IPS DF 4.7 (cell line): ENCODE measurements around the gene VAC14.
A peak's percentile ranks its signal among the peaks of the same experiment; 100 is the strongest.
"Not testable (repeated sequence)": the region's sequence is repeated elsewhere in the genome, so short reads cannot be mapped to it uniquely, and the experiment has no call there.

Experiments
- DNase-seq: peaks from one replicate; pipeline ENCODE4 v3.0.0-alpha.2; 2013; ENCODE audit warnings: low spot score; ENCODE audit errors: extremely low read depth

Gene VAC14

DNA sequence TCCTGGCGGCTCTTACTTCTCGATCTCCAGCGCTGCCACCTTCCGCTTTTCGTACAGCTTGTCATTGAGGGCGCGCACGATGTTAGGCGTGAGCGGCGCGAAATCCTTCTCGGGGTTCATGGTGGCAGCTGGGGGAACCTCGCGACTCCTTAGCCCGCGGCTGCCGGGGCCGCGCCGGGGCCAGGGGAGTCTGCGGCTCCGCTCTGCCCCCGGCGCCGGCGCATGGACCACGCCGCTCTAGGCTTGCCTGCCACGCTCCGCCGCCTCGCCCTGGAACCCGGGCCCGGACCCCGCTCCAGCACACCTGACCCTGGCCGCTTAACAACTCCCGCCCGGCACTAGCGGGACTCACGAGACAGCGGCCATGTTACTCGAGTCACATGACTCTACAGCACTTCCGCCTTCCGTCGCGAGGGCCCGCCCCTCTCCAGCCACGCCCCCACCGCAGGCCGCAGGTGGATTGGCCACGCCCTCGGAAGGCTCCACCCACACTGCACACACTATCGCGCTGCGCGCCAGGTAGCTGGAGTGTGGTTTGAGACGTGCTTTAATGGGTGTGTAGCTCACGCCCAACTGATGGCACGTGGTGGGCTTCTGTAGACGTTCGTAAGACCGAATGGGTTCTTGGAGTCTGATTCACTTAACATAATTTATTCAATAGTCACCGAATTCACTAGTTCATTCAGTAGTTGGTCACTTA, at the start of gene VAC14:
Gene VAC14 (minus strand): TSS at position 378 of the 700 bp plus-strand sequence. CDS start 258 bp downstream, at position 120.
- DNase-seq: peak; percentile 64

DNA sequence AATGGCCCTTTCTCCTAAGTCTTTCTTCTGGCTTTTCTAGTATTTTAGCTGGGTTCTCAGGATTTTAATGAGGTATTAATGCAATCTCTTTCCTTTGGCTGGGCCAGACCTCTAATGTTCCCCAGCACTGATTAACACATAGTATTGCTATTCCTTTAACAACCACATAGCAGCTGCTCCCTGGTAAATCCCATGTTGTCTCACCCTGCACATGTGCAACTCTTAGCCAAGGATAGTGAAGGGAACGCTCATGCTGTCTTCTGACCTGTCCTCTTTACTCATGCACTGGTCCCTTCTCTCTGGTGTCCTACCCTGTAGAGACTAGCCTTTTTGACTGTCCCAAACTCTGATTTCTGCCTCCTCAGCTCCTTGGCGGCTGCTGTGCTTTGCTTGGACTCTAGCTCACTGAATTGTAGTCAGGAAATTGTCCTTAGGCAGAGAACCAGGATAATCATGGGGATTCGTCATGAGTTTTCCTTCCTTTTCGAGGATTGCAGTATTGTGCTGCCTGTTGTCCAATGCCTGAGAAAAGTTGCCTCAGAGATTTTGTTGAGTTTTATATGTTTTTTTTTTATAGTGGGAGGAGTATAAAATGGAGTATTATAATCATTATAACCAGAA, 22.6 kb upstream of the VAC14 start:
- not testable (repeated sequence) for DNase-seq

DNA sequence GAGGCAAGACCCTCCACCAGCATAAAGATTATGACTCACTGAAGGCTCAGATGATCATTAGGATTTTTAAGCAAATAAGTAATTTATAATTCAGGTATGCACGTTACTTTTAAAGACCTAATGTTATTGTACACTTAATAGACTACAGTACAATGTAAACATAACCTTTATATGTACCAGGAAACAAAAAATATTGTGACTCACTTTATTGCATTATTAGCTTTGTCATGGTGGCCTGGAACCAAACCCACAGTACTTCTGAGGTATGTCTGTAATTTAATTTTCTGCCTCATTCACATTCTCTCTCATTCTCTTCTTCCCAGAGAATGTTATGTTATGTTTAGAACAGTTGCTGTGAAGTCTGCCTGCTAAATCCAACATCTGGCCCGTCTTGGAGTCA, 21.8 kb upstream of the VAC14 start:
- DNase-seq: not testable (repeated sequence)

DNA sequence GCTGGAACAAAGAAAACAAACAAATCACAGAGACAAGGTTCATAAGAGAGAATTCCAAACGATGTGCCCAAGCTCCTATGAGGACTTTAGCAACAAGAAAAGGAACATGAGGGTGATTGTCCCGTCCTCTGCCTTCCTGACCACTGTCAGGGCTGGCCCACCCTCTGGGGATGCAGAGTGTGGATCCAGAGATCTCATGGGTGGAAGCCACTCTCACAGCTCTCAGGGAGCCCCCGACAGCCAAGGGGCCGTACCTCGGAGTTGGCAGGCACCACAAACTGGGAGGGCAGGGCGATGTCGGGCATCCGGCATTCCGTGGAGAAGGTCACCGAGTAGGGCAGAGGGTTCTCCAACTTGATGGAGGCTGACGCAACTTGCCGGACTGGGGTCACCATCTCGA, 17.1 kb upstream of the VAC14 start:
- DNase-seq: not testable (repeated sequence)

DNA sequence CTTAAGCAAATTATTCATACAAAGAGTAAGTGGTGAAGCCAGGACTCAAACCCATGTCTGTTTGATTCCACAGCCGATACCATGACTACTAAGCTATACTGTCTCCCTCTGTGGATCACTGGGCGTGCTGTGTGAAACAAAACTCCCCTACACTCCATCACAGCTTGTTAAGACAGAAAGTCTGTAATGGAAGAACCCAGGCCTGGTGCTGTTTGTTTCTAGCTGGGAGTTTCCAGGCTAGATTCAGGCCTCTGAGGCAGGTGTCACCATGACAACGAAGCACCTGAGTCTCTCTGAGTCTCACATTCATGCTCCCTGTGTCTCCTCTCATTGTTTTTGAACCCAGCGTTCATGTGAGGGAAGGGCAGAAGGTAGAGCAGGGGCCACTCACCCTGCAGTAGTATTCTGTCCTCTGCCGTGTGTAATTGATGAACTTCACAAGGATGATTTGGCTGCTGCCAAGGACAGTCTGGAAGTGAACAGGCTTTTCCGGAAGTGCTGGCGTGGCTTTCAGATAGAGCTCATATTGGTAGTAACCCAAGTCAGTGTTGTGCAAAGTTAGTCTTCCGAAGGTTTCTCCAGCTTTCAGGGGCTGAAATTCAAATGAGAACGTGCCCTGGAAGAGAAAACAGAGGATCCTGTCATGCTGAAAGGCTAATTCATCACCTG, 8.6 kb upstream of the VAC14 start:
- no peak for DNase-seq

DNA sequence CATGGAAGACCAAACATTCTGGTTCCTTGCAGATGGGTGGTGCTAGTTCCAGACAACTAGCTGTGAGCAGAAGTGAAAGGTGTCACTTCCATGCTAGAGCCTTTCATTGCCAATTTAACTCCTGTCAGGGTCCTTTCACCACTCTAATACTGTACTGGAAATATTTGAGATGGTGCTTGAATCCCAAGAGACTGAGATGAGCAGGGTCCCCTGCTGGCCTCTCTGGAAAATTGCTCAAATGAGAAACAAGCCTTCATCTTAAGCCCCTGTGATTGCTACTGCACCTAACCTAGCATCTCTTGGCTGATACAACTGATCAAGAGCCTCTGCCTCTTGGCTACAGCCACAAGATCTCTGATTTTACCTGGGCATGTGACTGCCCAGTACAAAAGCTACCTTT, 7.4 kb upstream of the VAC14 start:
- no peak for DNase-seq

DNA sequence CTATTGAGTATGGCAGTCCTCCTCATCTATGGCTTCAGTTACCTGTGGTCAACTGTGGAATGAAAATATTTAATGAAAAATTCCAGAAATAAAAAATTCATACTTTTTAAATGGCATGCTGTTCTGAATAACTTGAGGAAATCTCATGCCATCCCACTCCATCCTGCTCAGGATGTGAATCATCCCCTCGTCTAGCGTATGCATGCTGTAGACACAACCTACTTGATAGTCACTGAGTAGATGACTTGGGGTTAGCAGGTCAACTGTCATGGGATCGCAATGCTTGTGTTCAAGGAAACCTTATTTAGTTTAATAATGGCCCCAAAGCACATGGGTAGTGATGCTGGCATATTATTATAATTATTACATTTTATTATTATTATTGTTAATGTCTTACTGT, 4.8 kb upstream of the VAC14 start:
- DNase-seq: no peak

DNA sequence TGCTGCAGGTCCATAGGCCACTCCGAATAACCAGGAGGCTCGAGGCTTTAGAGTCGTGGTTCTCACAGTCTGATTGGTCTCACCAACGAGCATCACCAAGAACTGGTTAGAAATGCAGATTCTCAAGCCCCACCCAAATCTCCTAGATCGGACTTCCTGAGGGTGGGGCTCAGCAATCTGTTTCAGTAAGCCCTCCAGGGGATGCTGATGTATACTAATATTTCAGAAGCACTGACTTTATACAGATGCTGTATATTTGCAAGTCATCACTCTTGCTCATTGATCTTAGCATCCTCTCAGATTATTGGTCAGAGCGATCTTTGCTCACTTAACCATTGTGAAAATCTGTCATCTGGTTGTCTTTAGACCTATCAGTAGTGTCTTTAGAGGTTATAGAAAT, 4.4 kb upstream of the VAC14 start:
- DNase-seq: no peak

DNA sequence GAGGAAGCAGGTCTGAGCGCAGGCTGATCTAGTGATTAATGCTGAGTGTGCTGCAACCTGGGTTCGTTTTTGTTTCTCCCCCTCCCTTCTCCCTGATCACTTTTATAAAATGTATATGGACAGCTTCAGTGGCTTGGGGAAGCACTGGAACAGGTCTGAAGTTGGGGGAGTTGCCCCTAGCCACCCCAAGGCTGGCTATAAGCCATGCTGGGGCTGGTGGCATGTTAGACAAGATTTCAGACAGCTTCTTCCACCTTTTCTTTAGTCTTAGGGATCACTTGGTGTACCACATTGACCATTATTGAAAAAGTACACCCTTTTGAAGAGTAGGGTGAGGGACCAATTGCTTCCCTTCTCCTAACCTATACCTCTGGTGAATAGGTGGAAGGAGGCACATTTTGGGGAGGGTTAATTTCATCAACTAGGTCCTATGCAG, 3.8 kb upstream of the VAC14 start:
- no peak for DNase-seq

DNA sequence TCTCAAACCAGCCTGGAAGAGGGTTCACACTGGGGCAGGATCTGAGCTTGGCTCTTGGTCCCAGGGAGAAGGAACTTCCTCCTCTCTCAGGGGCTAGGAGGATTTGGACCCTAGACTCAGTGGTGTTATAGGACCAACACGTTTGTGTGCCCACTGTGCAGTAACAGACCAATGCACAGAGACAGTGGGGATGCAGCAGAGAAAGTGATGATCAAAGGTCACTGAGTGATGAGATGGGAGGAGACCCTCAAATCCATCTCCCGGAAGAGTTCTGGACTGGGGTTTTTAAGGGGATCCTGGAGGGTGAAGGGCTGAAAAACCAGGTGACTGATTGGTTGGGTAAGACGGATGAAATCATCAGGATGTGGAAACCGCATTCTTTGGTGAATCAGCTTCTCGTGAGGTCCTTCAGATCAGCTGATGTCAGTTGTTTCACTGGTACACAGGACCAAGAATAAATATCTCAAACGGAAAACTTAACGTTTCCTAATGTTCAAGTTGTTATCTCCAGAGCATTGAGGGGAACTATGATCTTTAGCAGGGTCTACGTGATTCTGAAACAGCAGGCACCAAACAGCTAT, 3.3 kb upstream of the VAC14 start:
- DNase-seq: no peak

DNA sequence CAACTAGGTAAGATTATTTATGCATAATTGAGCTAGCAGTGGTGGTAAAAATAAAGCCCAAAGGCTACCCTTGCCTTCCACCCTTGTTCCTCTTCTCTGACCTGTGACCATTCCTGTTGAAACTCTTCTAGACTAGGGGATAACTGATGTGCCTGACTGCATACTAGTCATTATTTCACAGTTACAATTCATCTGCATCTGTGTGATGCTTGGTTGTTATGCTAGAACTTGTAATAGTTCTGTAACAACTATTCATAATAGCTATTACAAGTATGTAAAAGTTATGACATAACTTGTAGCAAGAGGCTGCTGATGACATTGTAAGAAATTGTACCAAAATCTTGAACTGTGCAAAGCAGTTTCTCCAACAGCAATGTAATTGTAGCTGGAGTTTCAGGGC, 2.4 kb upstream of the VAC14 start:
- DNase-seq: no peak

DNA sequence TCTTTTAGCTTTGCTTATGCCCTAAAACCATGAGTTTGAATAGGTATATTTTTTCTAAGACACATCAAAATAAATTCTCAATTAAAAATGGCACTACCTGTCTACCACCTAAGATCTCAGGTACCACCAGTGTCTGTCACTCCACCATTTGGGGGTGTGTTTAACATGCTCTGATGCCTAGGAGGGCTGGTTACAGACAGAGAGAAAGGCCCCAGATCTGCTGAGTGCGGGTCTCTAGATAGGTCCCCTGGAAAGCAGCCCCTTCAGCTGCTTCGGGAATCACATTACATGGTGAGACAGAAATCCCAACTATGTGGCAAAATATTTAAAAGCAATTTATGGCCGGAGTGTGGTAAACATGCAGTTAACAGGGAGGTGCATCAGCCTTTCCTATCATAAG, 653 bp upstream of the VAC14 start:
- DNase-seq: no peak

DNA sequence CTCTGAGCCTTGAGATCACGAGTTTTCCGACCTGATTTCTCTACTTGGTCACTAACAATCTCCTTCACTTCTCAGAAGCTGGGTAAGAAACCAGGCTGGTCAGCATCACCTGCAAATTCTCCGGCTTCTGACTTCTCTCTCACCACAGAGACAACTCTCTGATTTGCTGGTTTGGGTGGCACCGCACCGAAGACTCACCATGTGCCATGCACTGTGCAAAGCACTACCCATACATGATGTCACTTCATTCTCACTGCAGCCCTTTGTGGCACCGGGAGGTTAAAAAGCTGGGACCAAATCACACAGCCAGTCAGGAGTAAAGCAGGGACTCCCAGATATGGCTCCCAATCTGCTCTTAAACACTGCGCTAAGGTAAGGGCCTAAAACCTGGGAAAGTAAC, 647 bp downstream of the VAC14 start:
- no peak for DNase-seq

DNA sequence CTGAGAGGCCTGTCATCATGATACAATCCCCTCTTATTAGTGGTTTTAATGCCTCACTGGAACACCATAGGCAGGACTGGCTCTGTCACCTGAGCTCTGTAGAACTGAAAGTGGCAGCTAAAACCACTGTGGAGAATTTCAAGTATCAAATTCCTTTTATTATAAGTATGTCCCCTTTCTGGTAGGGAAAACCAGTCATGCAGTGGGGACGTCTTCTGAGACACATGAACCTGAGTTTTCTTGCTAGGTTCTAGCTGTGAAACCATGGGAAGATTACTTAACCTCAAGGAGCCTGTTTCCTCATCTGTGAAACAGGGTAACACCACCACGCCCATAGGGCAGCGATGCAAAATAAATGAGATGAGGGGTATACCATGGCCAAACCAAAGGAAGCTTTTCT, 4.7 kb downstream of the VAC14 start:
- no peak for DNase-seq

DNA sequence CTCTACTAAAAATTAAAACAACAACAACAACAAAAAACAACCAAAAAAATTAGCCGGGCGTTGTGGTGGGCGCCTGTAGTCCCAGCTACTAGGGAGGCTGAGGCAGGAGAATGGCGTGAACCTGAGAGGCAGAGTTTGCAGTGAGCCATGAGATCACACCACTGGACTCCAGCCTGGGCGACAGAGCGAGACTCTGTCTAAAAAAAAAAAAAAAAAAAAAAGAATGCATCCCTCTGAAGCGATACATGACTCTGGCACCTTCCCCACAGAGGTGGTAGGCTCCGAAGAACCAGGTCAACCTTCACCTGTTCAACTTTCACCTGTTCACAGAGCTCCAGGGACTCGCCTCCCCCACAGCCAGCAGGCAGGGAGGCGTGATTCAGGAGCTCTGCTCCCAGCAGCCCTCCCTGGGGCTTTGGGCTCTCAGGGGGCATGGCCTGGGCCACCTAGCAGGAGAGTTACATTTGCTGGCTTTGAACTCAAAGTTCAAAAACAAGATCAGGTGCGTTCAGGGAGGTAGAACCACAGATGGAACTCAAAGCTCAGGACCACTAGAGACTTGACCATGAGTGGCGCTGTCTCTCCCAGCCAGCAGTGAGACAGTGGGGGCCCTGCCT, 5.6 kb downstream of the VAC14 start:
- DNase-seq: no peak

DNA sequence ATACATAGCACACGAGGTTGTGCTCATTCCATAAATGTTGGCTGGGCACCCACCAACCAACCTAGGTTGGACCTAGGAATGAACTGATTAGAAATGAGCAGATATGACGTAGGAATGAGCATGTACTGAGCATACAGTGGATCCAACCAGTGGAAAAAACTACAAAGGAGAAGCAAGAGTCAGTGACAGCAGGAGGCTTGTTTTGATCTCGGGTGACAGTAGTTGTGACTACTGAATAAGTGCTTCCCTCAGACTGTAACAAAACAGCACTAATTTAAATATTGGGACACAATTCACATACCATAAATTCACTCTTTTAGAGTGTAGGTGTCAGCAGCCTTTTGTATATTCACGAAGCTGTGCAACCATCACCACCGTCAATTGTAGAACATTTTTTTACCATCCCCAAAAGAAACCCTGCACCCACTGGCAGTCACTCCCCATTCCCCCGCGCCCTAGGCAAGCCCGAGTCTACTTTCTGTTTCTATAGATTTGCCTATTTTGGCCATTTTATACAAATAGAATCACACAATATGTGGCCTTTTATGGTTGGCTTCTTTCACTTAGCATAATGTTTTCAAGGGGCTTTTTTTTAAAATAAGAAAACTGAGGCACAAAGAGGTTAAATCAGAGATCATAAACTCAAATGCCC, 7.0 kb downstream of the VAC14 start:
- DNase-seq: no peak

DNA sequence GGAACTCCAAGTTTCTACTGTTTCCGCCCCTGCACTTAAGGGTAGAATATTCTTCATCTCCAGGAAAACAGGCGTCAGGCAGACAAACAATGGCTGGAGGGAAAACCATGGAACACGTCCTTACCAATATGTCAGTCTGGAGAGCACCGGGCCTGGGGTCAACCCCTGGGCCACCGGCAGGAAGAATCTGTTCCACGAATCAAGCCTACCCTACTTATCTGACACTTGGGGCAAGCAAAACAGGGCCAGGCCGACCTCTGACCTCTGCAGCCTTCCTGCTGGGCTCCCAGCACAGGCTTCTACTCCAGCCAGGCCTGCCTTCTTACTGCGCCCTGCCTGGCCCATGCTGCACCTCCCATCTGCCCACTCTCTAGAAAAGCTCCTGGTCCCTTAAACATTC, 10.1 kb downstream of the VAC14 start:
- no peak for DNase-seq

DNA sequence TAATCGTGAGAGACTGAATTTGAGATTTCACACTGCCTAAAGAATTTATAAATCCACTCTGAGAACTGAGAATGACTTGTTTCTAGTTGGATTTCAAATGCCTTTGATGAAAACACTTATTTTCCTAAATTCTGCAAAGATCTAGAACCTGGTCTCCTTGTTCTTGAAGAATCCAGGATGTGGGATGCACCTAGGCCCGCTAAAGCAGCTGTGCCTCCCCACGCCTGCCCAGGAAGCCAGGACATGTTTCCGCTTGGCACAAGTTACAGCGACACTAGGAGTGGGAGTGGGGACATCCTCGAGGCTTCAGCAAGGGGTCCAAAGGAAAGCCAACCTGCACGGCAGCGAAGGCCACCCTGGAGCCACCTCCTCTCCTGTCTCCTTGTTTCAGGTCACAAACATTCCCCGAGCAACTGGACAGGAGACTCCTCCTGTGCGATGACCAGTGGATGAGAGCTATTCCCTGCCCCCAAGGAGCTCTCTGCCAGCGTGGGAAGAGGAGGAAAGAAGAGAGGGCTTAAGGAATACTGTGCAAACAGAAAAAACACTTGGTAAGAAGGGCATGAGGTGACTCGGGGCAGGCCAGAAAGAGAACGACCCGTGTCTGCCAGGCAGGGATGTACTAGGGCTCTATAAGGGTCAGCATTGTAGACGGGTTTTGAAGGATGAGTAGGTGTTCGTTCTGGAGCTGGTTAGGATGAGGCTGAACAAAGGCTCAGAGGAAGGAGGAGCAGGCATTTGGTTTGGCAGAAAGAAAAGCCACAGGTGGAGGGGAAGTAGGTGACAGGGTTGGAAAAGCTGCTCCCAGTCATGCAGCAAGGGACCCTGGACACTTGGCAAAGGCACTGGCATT, 11.1 kb downstream of the VAC14 start:
- DNase-seq: no peak

DNA sequence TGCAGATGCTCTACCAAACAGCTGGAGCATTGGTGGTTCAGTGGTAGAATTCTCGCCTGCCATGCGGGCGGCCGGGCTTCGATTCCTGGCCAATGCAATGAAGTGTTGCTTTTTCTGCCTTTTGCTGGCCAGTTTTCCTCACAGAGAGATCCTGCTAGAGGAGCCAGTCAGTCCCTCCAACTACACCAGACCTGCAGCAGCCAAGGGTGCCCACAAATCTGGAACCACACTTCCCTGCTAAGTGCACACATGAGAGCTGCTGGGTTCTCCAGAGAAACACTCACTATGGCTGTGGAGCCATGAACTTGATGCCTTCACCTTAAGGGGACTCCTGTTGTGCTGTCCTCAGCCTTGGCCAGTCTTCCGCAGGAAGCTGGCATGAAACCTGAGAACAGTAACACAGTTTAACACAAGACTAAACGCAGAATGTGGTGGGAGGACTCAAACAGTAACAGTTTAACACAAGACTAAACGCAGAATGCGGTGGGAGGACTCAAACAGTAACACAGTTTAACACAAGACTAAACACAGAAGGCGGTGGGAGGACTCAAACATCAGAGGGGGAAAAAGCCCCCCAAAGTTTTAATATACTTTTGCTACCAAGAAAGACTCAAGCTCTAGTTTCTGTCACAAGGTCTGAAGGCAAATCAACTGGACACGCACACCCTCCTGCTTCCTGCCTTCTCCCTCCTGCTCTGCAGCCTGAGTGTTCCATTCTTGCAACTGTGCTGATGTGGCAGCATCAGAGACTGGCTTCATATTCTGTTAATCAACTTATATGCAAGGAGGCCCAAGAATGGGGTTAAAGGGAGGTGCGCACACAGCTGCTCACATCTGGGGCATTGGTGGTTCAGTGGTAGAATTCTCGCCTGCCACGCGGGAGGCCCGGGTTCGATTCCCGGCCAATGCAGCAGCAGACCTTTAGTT, 12.0 kb downstream of the VAC14 start:
- no peak for DNase-seq
